K562 (cell line): ENCODE results near the gene HIF1AN. TPM values are rescaled to one million over a fixed set of nuclear protein-coding genes. Genes with fewer than 3 reads are reported as not detected.
A peak's percentile ranks its signal among the peaks of the same experiment; 100 is the strongest.

ENCODE experiments used
- ATF6 ChIP-seq: sonication (generic); formaldehyde crosslinking; IDR thresholded peaks from 2 replicates; pipeline ENCODE4 v1.4.0; 2020; ENCODE audit warnings: mild to moderate bottlenecking, missing genetic modification reagents
- MGA ChIP-seq: fragments of 450-650 bp; IDR thresholded peaks from 2 replicates; pipeline ENCODE4 v1.6.1; 2016; ENCODE audit warnings: mild to moderate bottlenecking, moderate library complexity
- RB1 ChIP-seq: fragments of 450-650 bp; IDR thresholded peaks from 2 replicates; pipeline ENCODE4 v1.6.1; 2017; ENCODE audit warnings: low read depth, mild to moderate bottlenecking
- ZBTB1 ChIP-seq: sonication (generic); formaldehyde crosslinking; IDR thresholded peaks from 2 replicates; pipeline ENCODE4 v1.8.1; 2023; ENCODE audit warnings: missing genetic modification reagents, low read depth, mild to moderate bottlenecking, borderline replicate concordance
- polyA plus RNA-seq, 8 experiments: library from polyadenylated mRNA; depleted of rRNA in 4 of 8; stranded (reverse) in 5 of 8; unstranded in 3 of 8; fragments of >200 nt; fragmentation: Nextera tagmentation in 2 of 8; fragmentation: Illumina TruSeq in 1 of 8; extraction: Ambion mirVana in 2 of 8; extraction: Trizol in 1 of 8; gene quantifications; 2 replicates each; pipeline versions ENCODE4 v1.2.1 to v1.2.3, GENCODE V29; 2011 to 2014; ENCODE audit warnings: inconsistent platforms in 1 of 8, missing spikeins in 1 of 8
- total RNA-seq, 7 experiments: library from RNA; depleted of rRNA in 6 of 7; stranded (reverse); fragments of >200 nt in 6 of 7; fragmentation: Illumina TruSeq in 2 of 7; extraction: Trizol in 2 of 7; gene quantifications; 2 replicates each; pipeline versions ENCODE4 v1.2.1 to v1.2.3, GENCODE V29; 2011 to 2021; ENCODE audit warnings: low replicate concordance in 1 of 7

Gene HIF1AN
- total and polyA plus RNA-seq, 9 of the 15 experiments (the other 6 are each of a cell fraction or from before 2014, with no cell fraction given): 1.2 to 16.8 (median 6.9) TPM

- peak; percentile 54 for TF ChIP-seq MGA
- no peak for TF ChIP-seq ZBTB1 (CRISPR knock-in tag)
- peak; percentile 78; the same call in 1 of the 2 replicates for TF ChIP-seq RB1
- TF ChIP-seq ATF6 (CRISPR knock-in tag): no peak
These were observed 26.4 kb downstream of the HIF1AN start (continued) for GRCh38 chr10:100562008-100562672.
